ENCODE data around the gene ITGAD.
"Not testable (repeated sequence)": the region's sequence is repeated elsewhere in the genome, so short reads cannot be mapped to it uniquely, and the experiment has no call there.

- TF ChIP-seq POLR2A (IDR thresholded peaks at IDR 0.05; ENCODE audit: low read depth, low read length); POLR2AphosphoS5 (IDR thresholded peaks at IDR 0.05; ENCODE audit: low read depth, low read length); TAF1 (IDR thresholded peaks at IDR 0.05; ENCODE audit: borderline replicate concordance, low read depth, low read length): not testable (repeated sequence)
Measured at GRCh38 chr16:31417036-31417435, 23.9 kb downstream of the ITGAD start.

All from GM12892 (cell line).